Panc1 (cell line): Measurements from ENCODE around the gene KLF16.

Experiments used
- POLR2AphosphoS5 ChIP-seq: IDR thresholded peaks from 2 replicates; pipeline ENCODE4 v1.6.1; 2012; ENCODE audit warnings: mild to moderate bottlenecking, low read depth, low read length, moderate library complexity
- SIN3A ChIP-seq: IDR thresholded peaks from 2 replicates; pipeline ENCODE4 v1.6.1; 2012; ENCODE audit warnings: low read depth, mild to moderate bottlenecking, low read length, moderate library complexity, borderline replicate concordance; ENCODE audit not compliant: insufficient read depth
- TF ChIP-seq, protein P1 (sequence below): fragments of 450-650 bp; IDR thresholded peaks from 2 replicates; pipeline ENCODE4 v1.5.1; 2017; ENCODE audit warnings: mild to moderate bottlenecking
- TF ChIP-seq, protein P2 (sequence below), 2 experiments: IDR thresholded peaks; 2 replicates each; pipeline ENCODE4 v1.6.1; 2011 to 2012; ENCODE audit warnings: low read depth in 2 of 2, control low read depth in 1 of 2, low read length in 1 of 2, mild to moderate bottlenecking in 1 of 2, moderate library complexity in 1 of 2; ENCODE audit not compliant: insufficient read depth in 1 of 2

DNA sequence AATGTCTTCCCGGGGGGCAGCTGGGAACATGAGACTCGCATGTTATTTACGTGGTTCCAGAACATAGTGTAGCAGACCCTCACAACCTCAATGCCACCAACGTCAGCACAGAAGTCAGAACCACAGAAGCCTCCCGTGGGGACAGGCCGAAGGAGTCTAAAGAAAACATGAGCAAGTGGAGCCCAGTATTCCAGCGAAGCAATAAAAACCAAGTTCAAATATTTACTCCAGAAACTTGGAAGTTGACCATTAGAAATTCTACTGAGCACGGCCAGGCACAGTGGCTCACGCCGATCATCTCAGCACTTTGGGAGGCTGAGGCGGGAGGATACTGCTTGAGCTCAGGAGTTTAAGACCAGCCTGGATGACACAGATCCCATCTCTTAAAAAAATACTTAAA is 33.4 kb downstream of the KLF16 start:
- TF ChIP-seq, protein P1, sequence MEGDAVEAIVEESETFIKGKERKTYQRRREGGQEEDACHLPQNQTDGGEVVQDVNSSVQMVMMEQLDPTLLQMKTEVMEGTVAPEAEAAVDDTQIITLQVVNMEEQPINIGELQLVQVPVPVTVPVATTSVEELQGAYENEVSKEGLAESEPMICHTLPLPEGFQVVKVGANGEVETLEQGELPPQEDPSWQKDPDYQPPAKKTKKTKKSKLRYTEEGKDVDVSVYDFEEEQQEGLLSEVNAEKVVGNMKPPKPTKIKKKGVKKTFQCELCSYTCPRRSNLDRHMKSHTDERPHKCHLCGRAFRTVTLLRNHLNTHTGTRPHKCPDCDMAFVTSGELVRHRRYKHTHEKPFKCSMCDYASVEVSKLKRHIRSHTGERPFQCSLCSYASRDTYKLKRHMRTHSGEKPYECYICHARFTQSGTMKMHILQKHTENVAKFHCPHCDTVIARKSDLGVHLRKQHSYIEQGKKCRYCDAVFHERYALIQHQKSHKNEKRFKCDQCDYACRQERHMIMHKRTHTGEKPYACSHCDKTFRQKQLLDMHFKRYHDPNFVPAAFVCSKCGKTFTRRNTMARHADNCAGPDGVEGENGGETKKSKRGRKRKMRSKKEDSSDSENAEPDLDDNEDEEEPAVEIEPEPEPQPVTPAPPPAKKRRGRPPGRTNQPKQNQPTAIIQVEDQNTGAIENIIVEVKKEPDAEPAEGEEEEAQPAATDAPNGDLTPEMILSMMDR: no peak
- TF ChIP-seq, protein P2, sequence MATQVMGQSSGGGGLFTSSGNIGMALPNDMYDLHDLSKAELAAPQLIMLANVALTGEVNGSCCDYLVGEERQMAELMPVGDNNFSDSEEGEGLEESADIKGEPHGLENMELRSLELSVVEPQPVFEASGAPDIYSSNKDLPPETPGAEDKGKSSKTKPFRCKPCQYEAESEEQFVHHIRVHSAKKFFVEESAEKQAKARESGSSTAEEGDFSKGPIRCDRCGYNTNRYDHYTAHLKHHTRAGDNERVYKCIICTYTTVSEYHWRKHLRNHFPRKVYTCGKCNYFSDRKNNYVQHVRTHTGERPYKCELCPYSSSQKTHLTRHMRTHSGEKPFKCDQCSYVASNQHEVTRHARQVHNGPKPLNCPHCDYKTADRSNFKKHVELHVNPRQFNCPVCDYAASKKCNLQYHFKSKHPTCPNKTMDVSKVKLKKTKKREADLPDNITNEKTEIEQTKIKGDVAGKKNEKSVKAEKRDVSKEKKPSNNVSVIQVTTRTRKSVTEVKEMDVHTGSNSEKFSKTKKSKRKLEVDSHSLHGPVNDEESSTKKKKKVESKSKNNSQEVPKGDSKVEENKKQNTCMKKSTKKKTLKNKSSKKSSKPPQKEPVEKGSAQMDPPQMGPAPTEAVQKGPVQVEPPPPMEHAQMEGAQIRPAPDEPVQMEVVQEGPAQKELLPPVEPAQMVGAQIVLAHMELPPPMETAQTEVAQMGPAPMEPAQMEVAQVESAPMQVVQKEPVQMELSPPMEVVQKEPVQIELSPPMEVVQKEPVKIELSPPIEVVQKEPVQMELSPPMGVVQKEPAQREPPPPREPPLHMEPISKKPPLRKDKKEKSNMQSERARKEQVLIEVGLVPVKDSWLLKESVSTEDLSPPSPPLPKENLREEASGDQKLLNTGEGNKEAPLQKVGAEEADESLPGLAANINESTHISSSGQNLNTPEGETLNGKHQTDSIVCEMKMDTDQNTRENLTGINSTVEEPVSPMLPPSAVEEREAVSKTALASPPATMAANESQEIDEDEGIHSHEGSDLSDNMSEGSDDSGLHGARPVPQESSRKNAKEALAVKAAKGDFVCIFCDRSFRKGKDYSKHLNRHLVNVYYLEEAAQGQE (IDR thresholded peaks at IDR 0.05; ENCODE audit: insufficient read depth in 1 of 2, low read depth in 2 of 2, low read length in 1 of 2): no peak
- no peak for TF ChIP-seq POLR2AphosphoS5
- no peak for TF ChIP-seq SIN3A
